WTC11 (cell line): ENCODE results near the gene IFT122.

Experiments
- AFF4 ChIP-seq: sonication (generic); formaldehyde crosslinking; IDR thresholded peaks from 2 replicates; pipeline ENCODE4 v1.8.1; 2023; ENCODE audit warnings: mild to moderate bottlenecking, missing genetic modification reagents, borderline replicate concordance
- CREM ChIP-seq: sonication (generic); formaldehyde crosslinking; IDR thresholded peaks from 2 replicates; pipeline ENCODE4 v1.8.1; 2022; ENCODE audit warnings: mild to moderate bottlenecking, missing genetic modification reagents, moderate library complexity
- CTCF ChIP-seq: fragments of 200-600 bp; IDR thresholded peaks from 2 replicates; pipeline ENCODE4 v1.8.0; 2022; ENCODE audit warnings: antibody characterized with exemption
- E2F1 ChIP-seq: sonication (generic); formaldehyde crosslinking; IDR thresholded peaks from 2 replicates; pipeline ENCODE4 v1.8.0; 2022; ENCODE audit warnings: mild to moderate bottlenecking, missing genetic modification reagents
- EMX1 ChIP-seq: fragments of 250-450 bp; sonication (Bioruptor Pico); IDR thresholded peaks from 2 replicates; pipeline ENCODE4 v1.8.0; 2021; ENCODE audit warnings: mild to moderate bottlenecking
- MAX ChIP-seq: sonication (generic); formaldehyde crosslinking; IDR thresholded peaks from 2 replicates; pipeline ENCODE4 v1.8.0; 2022; ENCODE audit warnings: mild to moderate bottlenecking, missing genetic modification reagents
- NR2C2 ChIP-seq: sonication (generic); formaldehyde crosslinking; IDR thresholded peaks from 2 replicates; pipeline ENCODE4 v1.8.0; 2022; ENCODE audit warnings: mild to moderate bottlenecking, missing genetic modification reagents
- TF ChIP-seq, protein P1 (sequence below): sonication (generic); formaldehyde crosslinking; IDR thresholded peaks from 2 replicates; pipeline ENCODE4 v1.8.1; 2022; ENCODE audit warnings: missing genetic modification reagents, borderline replicate concordance
- TF ChIP-seq, protein P2 (sequence below): fragments of 250-450 bp; sonication (Bioruptor Pico); IDR thresholded peaks from 2 replicates; pipeline ENCODE4 v1.8.0; 2021; ENCODE audit warnings: mild to moderate bottlenecking
- TF ChIP-seq, protein P3 (sequence below): sonication (generic); formaldehyde crosslinking; conservative IDR thresholded peaks from 2 replicates; pipeline ENCODE4 v1.8.1; 2022; ENCODE audit warnings: mild to moderate bottlenecking, missing genetic modification reagents
- TF ChIP-seq, protein P4 (sequence below): fragments of 250-450 bp; sonication (Bioruptor Pico); IDR thresholded peaks from 2 replicates; pipeline ENCODE4 v1.9.0; 2021; ENCODE audit warnings: mild to moderate bottlenecking

- TF ChIP-seq CTCF, result no peak
- no peak for TF ChIP-seq MAX
- TF ChIP-seq, protein P1, sequence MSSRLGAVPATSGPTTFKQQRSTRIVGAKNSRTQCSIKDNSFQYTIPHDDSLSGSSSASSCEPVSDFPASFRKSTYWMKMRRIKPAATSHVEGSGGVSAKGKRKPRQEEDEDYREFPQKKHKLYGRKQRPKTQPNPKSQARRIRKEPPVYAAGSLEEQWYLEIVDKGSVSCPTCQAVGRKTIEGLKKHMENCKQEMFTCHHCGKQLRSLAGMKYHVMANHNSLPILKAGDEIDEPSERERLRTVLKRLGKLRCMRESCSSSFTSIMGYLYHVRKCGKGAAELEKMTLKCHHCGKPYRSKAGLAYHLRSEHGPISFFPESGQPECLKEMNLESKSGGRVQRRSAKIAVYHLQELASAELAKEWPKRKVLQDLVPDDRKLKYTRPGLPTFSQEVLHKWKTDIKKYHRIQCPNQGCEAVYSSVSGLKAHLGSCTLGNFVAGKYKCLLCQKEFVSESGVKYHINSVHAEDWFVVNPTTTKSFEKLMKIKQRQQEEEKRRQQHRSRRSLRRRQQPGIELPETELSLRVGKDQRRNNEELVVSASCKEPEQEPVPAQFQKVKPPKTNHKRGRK (CRISPR knock-in tag), result no peak
- TF ChIP-seq EMX1, result no peak
- no peak for TF ChIP-seq AFF4 (CRISPR knock-in tag)
- TF ChIP-seq NR2C2 (CRISPR knock-in tag), result no peak
- TF ChIP-seq E2F1 (CRISPR knock-in tag), result no peak
- TF ChIP-seq CREM (CRISPR knock-in tag), result no peak
- TF ChIP-seq, protein P2, sequence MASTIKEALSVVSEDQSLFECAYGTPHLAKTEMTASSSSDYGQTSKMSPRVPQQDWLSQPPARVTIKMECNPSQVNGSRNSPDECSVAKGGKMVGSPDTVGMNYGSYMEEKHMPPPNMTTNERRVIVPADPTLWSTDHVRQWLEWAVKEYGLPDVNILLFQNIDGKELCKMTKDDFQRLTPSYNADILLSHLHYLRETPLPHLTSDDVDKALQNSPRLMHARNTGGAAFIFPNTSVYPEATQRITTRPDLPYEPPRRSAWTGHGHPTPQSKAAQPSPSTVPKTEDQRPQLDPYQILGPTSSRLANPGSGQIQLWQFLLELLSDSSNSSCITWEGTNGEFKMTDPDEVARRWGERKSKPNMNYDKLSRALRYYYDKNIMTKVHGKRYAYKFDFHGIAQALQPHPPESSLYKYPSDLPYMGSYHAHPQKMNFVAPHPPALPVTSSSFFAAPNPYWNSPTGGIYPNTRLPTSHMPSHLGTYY (CRISPR knock-in tag), result no peak
- TF ChIP-seq, protein P3, sequence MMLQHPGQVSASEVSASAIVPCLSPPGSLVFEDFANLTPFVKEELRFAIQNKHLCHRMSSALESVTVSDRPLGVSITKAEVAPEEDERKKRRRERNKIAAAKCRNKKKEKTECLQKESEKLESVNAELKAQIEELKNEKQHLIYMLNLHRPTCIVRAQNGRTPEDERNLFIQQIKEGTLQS (CRISPR knock-in tag), result no peak
- TF ChIP-seq, protein P4, sequence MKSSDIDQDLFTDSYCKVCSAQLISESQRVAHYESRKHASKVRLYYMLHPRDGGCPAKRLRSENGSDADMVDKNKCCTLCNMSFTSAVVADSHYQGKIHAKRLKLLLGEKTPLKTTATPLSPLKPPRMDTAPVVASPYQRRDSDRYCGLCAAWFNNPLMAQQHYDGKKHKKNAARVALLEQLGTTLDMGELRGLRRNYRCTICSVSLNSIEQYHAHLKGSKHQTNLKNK, result no peak
Observed at GRCh38 chr3:129402616-129403015, 37.4 kb upstream of the IFT122 start.
